IMR-90 (cell line): ENCODE results near the gene ISG15. TPM values are rescaled to one million over a fixed set of nuclear protein-coding genes. Genes with fewer than 3 reads are reported as not detected.

Source experiments
- ATAC-seq: fragments of 200-7000 bp; cut with Tn5 transposase; 2 replicates; pipeline ENCODE4 v1.9.1; 2020; ENCODE audit warnings: low read depth, mild to moderate bottlenecking, moderate library complexity
- BruUV-seq: library from RNA; stranded (reverse); fragments of 400-500 nt; replicated peaks from 2 replicates; lab custom pipeline; 2021; lab: Mats Ljungman, UMichigan
- CTCF ChIA-PET: fragments of 300-600 bp; formaldehyde crosslinking; extraction: SDS; loops from one replicate; lab custom pipeline; 2021; ENCODE audit warnings: antibody characterized with exemption; lab: Yijun Ruan, JAX
- POLR2A ChIA-PET: fragments of 300-600 bp; sonication (Branson Sonifier 250); formaldehyde crosslinking; loops from one replicate; lab custom pipeline; 2022; ENCODE audit warnings: antibody characterized with exemption; ENCODE audit not compliant: unreplicated experiment; lab: Charles Lee
- DNase-seq: peaks from one replicate; pipeline ENCODE4 v3.0.0; 2013
- H2AFZ ChIP-seq: replicated peaks from 2 replicates; pipeline ENCODE3; 2013; ENCODE audit warnings: low read length, mild to moderate bottlenecking; ENCODE audit not compliant: poor library complexity
- H2AK5ac ChIP-seq: 2 replicates; pipeline ENCODE4 v1.6.1; 2013; ENCODE audit warnings: low read depth, low read length, inconsistent platforms
- H2AK9ac ChIP-seq: replicated peaks from 2 replicates; pipeline ENCODE3; 2013; ENCODE audit warnings: mild to moderate bottlenecking, low read depth, low read length, moderate library complexity; ENCODE audit not compliant: poor library complexity
- H2BK120ac ChIP-seq: 2 replicates; pipeline ENCODE4 v1.6.1; 2013; ENCODE audit warnings: low read depth, low read length, inconsistent platforms
- H2BK15ac ChIP-seq: 3 replicates; pipeline ENCODE4 v1.6.1; 2013; ENCODE audit warnings: low read depth, low read length, inconsistent platforms
- H2BK20ac ChIP-seq: 2 replicates; pipeline ENCODE4 v1.6.1; 2013; ENCODE audit warnings: low read depth, mild to moderate bottlenecking, inconsistent platforms, low read length, moderate library complexity
- H2BK5ac ChIP-seq: 2 replicates; pipeline ENCODE4 v1.6.1; 2013; ENCODE audit warnings: mild to moderate bottlenecking, low read depth, low read length, inconsistent platforms; ENCODE audit not compliant: poor library complexity, severe bottlenecking
- H3K14ac ChIP-seq: replicated peaks from 2 replicates; pipeline ENCODE4 v1.6.1; 2013; ENCODE audit warnings: low read depth, low read length, inconsistent platforms
- H3K18ac ChIP-seq: 2 replicates; pipeline ENCODE4 v1.6.1; 2013; ENCODE audit warnings: low read depth, low read length, control low read depth
- H3K23ac ChIP-seq: 2 replicates; pipeline ENCODE4 v1.6.1; 2013; ENCODE audit warnings: low read depth, low read length, inconsistent platforms
- H3K27ac ChIP-seq: 2 replicates; pipeline ENCODE4 v1.5.1; 2013; ENCODE audit warnings: mild to moderate bottlenecking, control low read depth, low read length; ENCODE audit not compliant: insufficient read depth
- H3K27me3 ChIP-seq: 2 replicates; pipeline ENCODE4 v1.6.1; 2013; ENCODE audit warnings: low read length; ENCODE audit not compliant: control insufficient read depth, insufficient read depth
- H3K36me3 ChIP-seq: 2 replicates; pipeline ENCODE4 v1.6.1; 2013; ENCODE audit warnings: low read length, mixed read lengths; ENCODE audit not compliant: control insufficient read depth, insufficient read depth
- H3K4ac ChIP-seq: 2 replicates; pipeline ENCODE4 v1.6.1; 2013; ENCODE audit warnings: low read depth, low read length, inconsistent platforms
- H3K4me1 ChIP-seq: 2 replicates; pipeline ENCODE4 v1.6.1; 2013; ENCODE audit warnings: low read length, mixed read lengths; ENCODE audit not compliant: control insufficient read depth, insufficient read depth
- H3K4me2 ChIP-seq: 2 replicates; pipeline ENCODE4 v1.6.1; 2013; ENCODE audit warnings: low read depth, mild to moderate bottlenecking, control low read depth, low read length, moderate library complexity
- H3K4me3 ChIP-seq: 2 replicates; pipeline ENCODE4 v1.5.1; 2013; ENCODE audit warnings: low read depth, mild to moderate bottlenecking, control low read depth, low read length, moderate library complexity; ENCODE audit not compliant: insufficient read depth
- H3K56ac ChIP-seq: 2 replicates; pipeline ENCODE4 v1.6.1; 2013; ENCODE audit warnings: low read length, inconsistent platforms; ENCODE audit not compliant: insufficient read depth; ENCODE audit errors: extremely low read depth
- H3K79me1 ChIP-seq, 2 experiments: 2 replicates each; pipeline ENCODE4 v1.6.1; 2013; ENCODE audit warnings: low read length in 2 of 2, inconsistent platforms in 1 of 2, low read depth in 1 of 2
- H3K9ac ChIP-seq: 2 replicates; pipeline ENCODE4 v1.6.1; 2013; ENCODE audit warnings: low read depth, low read length, control low read depth
- H3K9me1 ChIP-seq: 2 replicates; pipeline ENCODE4 v1.6.1; 2013; ENCODE audit warnings: low read length, inconsistent platforms; ENCODE audit not compliant: insufficient read depth
- H3K9me3 ChIP-seq: 2 replicates; pipeline ENCODE4 v1.6.1; 2013; ENCODE audit warnings: low read length; ENCODE audit not compliant: control insufficient read depth, insufficient read depth
- H4K20me1 ChIP-seq: 2 replicates; pipeline ENCODE4 v1.6.1; 2013; ENCODE audit warnings: low read length, inconsistent platforms; ENCODE audit not compliant: insufficient read depth
- H4K5ac ChIP-seq: 2 replicates; pipeline ENCODE4 v1.6.1; 2013; ENCODE audit warnings: mild to moderate bottlenecking, low read depth, low read length, control low read depth
- H4K8ac ChIP-seq, 2 experiments: 2 replicates each; pipeline ENCODE4 v1.6.1; 2013; ENCODE audit warnings: low read depth in 2 of 2, low read length in 2 of 2, control low read depth in 1 of 2, inconsistent platforms in 1 of 2
- H4K91ac ChIP-seq: 2 replicates; pipeline ENCODE4 v1.6.1; 2013; ENCODE audit warnings: low read depth, low read length, inconsistent platforms; ENCODE audit not compliant: insufficient read depth
- CEBPB ChIP-seq: IDR thresholded peaks from 2 replicates; pipeline ENCODE4 v1.6.1; 2012; ENCODE audit warnings: low read depth, low read length, improper control_type of control experiment
- MAZ ChIP-seq: IDR thresholded peaks from 2 replicates; pipeline ENCODE4 v1.6.1; 2012; ENCODE audit warnings: low read depth, mild to moderate bottlenecking, low read length, improper control_type of control experiment, moderate library complexity, borderline replicate concordance
- NFE2L2 ChIP-seq: fragments of 150-350 bp; IDR thresholded peaks from 2 replicates; pipeline ENCODE4 v1.6.1; 2016; ENCODE audit warnings: low read depth, mild to moderate bottlenecking, low read length
- POLR2A ChIP-seq: IDR thresholded peaks from 2 replicates; pipeline ENCODE4 v1.6.1; 2012; ENCODE audit warnings: mild to moderate bottlenecking, low read depth, low read length
- RFX5 ChIP-seq: IDR thresholded peaks from 2 replicates; pipeline ENCODE4 v1.8.0; 2012; ENCODE audit warnings: low read depth, mild to moderate bottlenecking, low read length, moderate library complexity
- SMC3 ChIP-seq: fragments of 150-350 bp; IDR thresholded peaks from 2 replicates; pipeline ENCODE4 v1.6.1; 2016; ENCODE audit warnings: low read depth, mild to moderate bottlenecking, antibody characterized with exemption, low read length, moderate library complexity
- USF2 ChIP-seq: fragments of 150-350 bp; IDR thresholded peaks from 2 replicates; pipeline ENCODE4 v1.6.1; 2017; ENCODE audit warnings: mild to moderate bottlenecking, antibody characterized with exemption, low read length, low read depth
- WGBS, 2 experiments: methylation state at CpG; one replicate each; pipeline versions ENCODE4 v1.1.5 to v1.1.7; 2013; ENCODE audit warnings: missing lambda C conversion rate in 2 of 2; ENCODE audit not compliant: insufficient read length in 1 of 2; ENCODE audit errors: extremely low coverage in 2 of 2; 5-methylcytosine and 5-hydroxymethylcytosine counted together
- dilution Hi-C: fragments of 300-500 bp; cut with HindIII; formaldehyde crosslinking; loops from one replicate; pipeline ENCODE4 v1.14.3; 2018; ENCODE audit warnings: low sequenced_read_pairs; ENCODE audit not compliant: unreplicated experiment
- in situ Hi-C: fragments of 300-500 bp; cut with MboI; formaldehyde crosslinking; loops from 3 replicates; pipeline ENCODE4 v1.14.3; 2019; ENCODE audit warnings: low sequenced_read_pairs, inconsistent platforms, mixed read lengths
- intact Hi-C: fragments of 100-400 bp; cut with micrococcal nuclease; formaldehyde crosslinking; loops from 2 replicates; pipeline ENCODE4 v1.10.0; 2022
- polyA plus RNA-seq, 3 experiments: library from polyadenylated mRNA; depleted of rRNA; stranded (reverse); fragments of >200 nt; gene quantifications; 2 replicates each; pipeline ENCODE4 v1.2.3, GENCODE V29; 2012; ENCODE audit warnings: low replicate concordance in 1 of 3
- total RNA-seq: library from RNA; depleted of rRNA; stranded (reverse); fragments of >200 nt; gene quantifications from 2 replicates; pipeline ENCODE4 v1.2.3, GENCODE V29; 2012

The ISG15 gene
- total and polyA plus RNA-seq, 2 of the 4 experiments (the other 2 are of a cell fraction): 99.1 to 105 TPM

- TF ChIP-seq SMC3: no peak
Measured at GRCh38 chr1:978069-978834, 35.0 kb upstream of the ISG15 start (continued).

- Histone ChIP-seq H3K9me1 (no peaks in the 10 kb centered on the region), H4K91ac (no peak overlapping the region), H3K4me3 (no peak overlapping the region), H2AFZ (no peak overlapping the region), H4K8ac (no peak overlapping the region), H2BK5ac (no peak overlapping the region), H3K4me1 (0 out of 2 replicates have a peak, but pooled peaks cover 2% of the 10 kb centered on the region), H2BK120ac (no peak overlapping the region), H3K27me3 (peaks cover 5% of the 10 kb centered on the region; the same call in 1 of the 2 replicates), H2AK9ac (no peak overlapping the region), H3K9ac (no peak overlapping the region), H3K4me2 (no peak overlapping the region), H3K18ac (no peak overlapping the region), H3K27ac (no peak overlapping the region), H3K79me1 (no peaks in the 10 kb centered on the region), H4K20me1 (no peaks in the 10 kb centered on the region; the same call in 1 of the 2 replicates), H3K23ac (no peak overlapping the region), H4K5ac (no peak overlapping the region), H3K36me3 (no peaks in the 10 kb centered on the region), H3K56ac (no peak overlapping the region), H2AK5ac (no peak overlapping the region), H3K14ac (no peak overlapping the region), H2BK15ac (no peak overlapping the region), H3K9me3 (no peaks in the 10 kb centered on the region), H3K4ac (no peak overlapping the region), H2BK20ac (no peak overlapping the region)
- POLR2A ChIA-PET: no interaction called here
- dilution Hi-C loops (no loop called here), in situ Hi-C loops (no loop called here), intact Hi-C loops (loop anchor here (5.0 kb wide), 1 partner anchor 77 kb away; no protein-coding TSS in a partner anchor)
- WGBS, 2 experiments: 84% methylated on average over 33 of the region's 60 CpGs; no CpG with 5 or more reads in 1 of the 2 experiments
- CTCF ChIA-PET: no interaction called here
- no TSS peak for BruUV-seq
- DNase-seq (no peak), ATAC-seq (no peak)
- TF ChIP-seq USF2: no peak
- TF ChIP-seq RFX5: no peak
- TF ChIP-seq CEBPB: no peak
- TF ChIP-seq NFE2L2: no peak
- TF ChIP-seq POLR2A: no peak
- no peak for TF ChIP-seq MAZ
Measured at GRCh38 chr1:978835-979743, 34.2 kb upstream of the ISG15 start.
